ENCODE results near the gene IGF2BP3. TPM values are rescaled to one million over a fixed set of nuclear protein-coding genes. Genes with fewer than 3 reads are reported as not detected.

IGF2BP3 gene
- total and polyA plus RNA-seq, 5 experiments from 2014 or later = 0.09 to 0.64 TPM; not detected in 3

- Mint-ChIP-seq H3K27ac (no peak overlapping the region), H3K4me1 (peaks cover 4 to 15% (median 8%) of the 10 kb centered on the region in 4 donors), H3K27me3 (peaks cover 21 to 71% (median 51%) of the 10 kb centered on the region in 5 donors), H3K4me3 (no peak overlapping the region), H3K36me3 (peaks cover 2 to 14% (median 3%) of the 10 kb centered on the region in 3 donors), H3K9me3 (peaks cover 0 to 15% (median 3%) of the 10 kb centered on the region in 9 donors)
- POLR2A ChIA-PET = no interaction called here
- no peak for DNase-seq
- no peak for ATAC-seq
Measured at GRCh38 chr7:23477157-23477499, 6.8 kb upstream of the IGF2BP3 start.

GRCh38 chr7:23476286-23477156 lies 6.2 kb upstream of the IGF2BP3 start:
- Mint-ChIP-seq H3K9me3 (peaks cover 0 to 16% (median 3%) of the 10 kb centered on the region in 9 donors), H3K36me3 (peaks cover 2 to 16% (median 3%) of the 10 kb centered on the region in 3 donors), H3K27me3 (peaks cover 23 to 71% (median 52%) of the 10 kb centered on the region in 5 donors), H3K27ac (peak overlapping the region in 1 of 10 donors; percentile 13), H3K4me1 (peaks cover 5 to 16% (median 10%) of the 10 kb centered on the region in 4 donors), H3K4me3 (no peak overlapping the region)
- POLR2A ChIA-PET = no interaction called here
- no peak for ATAC-seq
- no peak for DNase-seq

- peaks cover 0 to 18% (median 3%) of the 10 kb centered on the region in 9 donors for H3K9me3 Mint-ChIP-seq
Measured at GRCh38 chr7:23475576-23475839, 5.2 kb upstream of the IGF2BP3 start.

DNA sequence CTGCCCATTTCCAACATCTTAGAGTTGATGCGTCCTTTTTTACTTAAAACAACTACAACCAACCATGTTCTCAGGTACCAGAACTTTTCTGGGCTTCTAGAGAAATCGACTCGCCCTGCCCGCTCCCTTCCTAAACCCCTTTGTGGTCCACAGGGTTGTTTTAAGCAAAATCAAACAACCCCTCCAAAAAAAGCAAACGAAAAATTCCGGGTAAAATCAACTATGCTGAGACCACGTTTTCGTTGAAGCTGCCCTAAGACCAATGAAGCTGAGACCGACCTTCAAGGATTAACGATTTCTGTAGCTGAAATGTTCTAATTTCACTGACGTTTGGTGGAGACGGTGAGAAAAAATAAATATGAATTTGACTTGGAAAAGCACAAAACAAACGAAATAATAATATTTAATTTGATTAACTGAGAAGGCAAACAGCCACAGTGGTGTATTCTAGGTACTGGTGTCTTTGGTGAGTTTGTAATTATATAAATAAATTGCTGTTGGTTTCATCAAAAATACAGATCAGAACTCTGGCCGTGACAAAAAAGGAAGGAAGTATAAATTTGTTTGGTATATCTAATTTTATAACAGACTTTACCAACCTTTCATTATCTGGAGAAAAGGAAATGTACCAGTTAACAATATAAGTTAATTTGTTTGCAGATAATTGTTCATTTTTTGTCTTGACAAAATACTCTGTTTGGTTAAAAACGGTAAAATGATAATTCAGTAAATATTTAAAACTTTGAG lies 4.7 kb upstream of the IGF2BP3 start:
- H3K27ac Mint-ChIP-seq = peak overlapping the region in 3 of 10 donors; percentile 37 to 59 (median 40)
- H3K4me1 Mint-ChIP-seq = peaks cover 15 to 30% (median 24%) of the 10 kb centered on the region in 4 donors
- peak overlapping the region; percentile 16 to 58 (median 48) for H3K4me3 Mint-ChIP-seq
- DNase-seq (peak in 2 of 10 donors; percentile 14 to 41), ATAC-seq (no peak)
- POLR2A ChIA-PET = no interaction called here
- H3K36me3 Mint-ChIP-seq = peaks cover 0 to 19% (median 9%) of the 10 kb centered on the region in 3 donors
- peaks cover 0 to 19% (median 3%) of the 10 kb centered on the region in 9 donors for H3K9me3 Mint-ChIP-seq
- peaks cover 31 to 72% (median 55%) of the 10 kb centered on the region in 5 donors for H3K27me3 Mint-ChIP-seq

More at GRCh38 chr7:23475576-23475839, 5.2 kb upstream of the IGF2BP3 start:
- H3K4me3 Mint-ChIP-seq = no peak overlapping the region
- peaks cover 29 to 71% (median 53%) of the 10 kb centered on the region in 5 donors for H3K27me3 Mint-ChIP-seq
- H3K27ac Mint-ChIP-seq = no peak overlapping the region
- POLR2A ChIA-PET = no interaction called here
- peaks cover 11 to 24% (median 19%) of the 10 kb centered on the region in 4 donors for H3K4me1 Mint-ChIP-seq
- ATAC-seq = no peak
- H3K36me3 Mint-ChIP-seq = peaks cover 2 to 19% (median 4%) of the 10 kb centered on the region in 3 donors
- no peak for DNase-seq

DNA sequence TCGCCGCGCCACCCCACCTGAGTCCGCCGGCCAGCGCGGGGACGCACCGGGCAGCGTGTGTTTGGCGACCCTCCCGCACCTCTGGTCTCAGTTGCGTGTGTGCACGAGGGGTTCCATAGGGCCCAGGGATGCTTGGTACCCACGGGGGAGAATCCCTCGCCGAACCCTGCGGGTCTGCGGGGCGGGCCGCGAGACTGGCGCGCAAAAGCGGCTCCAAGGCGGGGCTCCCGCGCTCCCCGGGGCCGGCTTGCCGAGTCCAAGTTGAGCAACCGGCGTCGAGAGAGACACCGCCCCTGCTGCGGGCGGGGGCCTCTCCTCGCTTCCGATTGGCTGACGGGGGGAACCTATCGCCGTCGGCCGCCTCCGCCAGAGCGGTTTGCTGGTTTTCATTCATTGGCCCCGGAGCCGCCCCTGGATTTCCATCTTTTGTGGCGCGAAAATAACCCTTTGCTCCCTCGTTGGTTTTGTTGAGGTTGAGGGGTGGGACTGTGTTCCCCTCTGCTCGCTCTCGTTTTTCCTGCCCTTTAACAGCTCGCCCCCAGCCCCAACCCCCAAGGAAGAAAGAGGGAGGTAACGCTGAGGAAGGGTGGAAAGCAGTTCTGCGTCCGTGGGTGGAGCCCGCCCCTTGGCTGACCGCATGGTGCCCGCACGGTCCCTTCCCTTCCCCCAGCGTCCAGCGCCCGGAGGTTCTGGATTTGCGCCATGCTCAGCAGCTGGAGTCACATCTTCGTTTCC lies 4.0 kb upstream of the IGF2BP3 start:
- peak overlapping the region in 2 of 10 donors; percentile 40 to 59 for H3K27ac Mint-ChIP-seq

DNA sequence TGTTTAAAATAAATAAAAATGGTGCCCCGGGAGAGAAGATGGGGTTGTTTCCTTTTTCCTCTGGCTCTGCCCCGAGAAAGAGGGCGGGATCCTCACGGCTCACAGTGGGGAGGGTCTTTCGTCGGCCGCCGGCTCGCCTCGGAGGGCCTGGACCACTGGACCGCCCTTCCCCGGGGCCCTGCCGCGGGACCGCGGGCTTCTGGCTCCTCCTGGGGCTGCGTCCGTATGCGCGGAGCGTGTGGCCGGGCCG lies 3.5 kb upstream of the IGF2BP3 start:
- H3K9me3 Mint-ChIP-seq = peaks cover 0 to 20% (median 4%) of the 10 kb centered on the region in 9 donors
- POLR2A ChIA-PET = interaction anchor here (1.7 kb wide), 1 partner anchor 1651 kb away, joined by 3 read pairs; the partner anchor contains the start of gene CYCS
- ATAC-seq (no peak), DNase-seq (no peak)
- peaks cover 0 to 19% (median 10%) of the 10 kb centered on the region in 3 donors for H3K36me3 Mint-ChIP-seq
- H3K27ac Mint-ChIP-seq = no peak overlapping the region
- H3K4me3 Mint-ChIP-seq = peak overlapping the region in 2 of 10 donors; percentile 46 to 51
- H3K27me3 Mint-ChIP-seq = peaks cover 34 to 72% (median 57%) of the 10 kb centered on the region in 5 donors
- peaks cover 16 to 36% (median 30%) of the 10 kb centered on the region in 4 donors for H3K4me1 Mint-ChIP-seq

More for the DNA sequence above, 4.0 kb upstream of the IGF2BP3 start:
- H3K4me3 Mint-ChIP-seq = peak overlapping the region in 9 of 10 donors; percentile 20 to 58 (median 50)
- H3K27me3 Mint-ChIP-seq = peaks cover 34 to 76% (median 59%) of the 10 kb centered on the region in 5 donors
- H3K9me3 Mint-ChIP-seq = peaks cover 0 to 20% (median 3%) of the 10 kb centered on the region in 9 donors
- H3K4me1 Mint-ChIP-seq = peaks cover 16 to 33% (median 27%) of the 10 kb centered on the region in 4 donors
- POLR2A ChIA-PET = no interaction called here
- ATAC-seq (peak; percentile 19 to 22), DNase-seq (peak in 4 of 10 donors; percentile 14 to 63 (median 20))
- H3K36me3 Mint-ChIP-seq = peaks cover 0 to 19% (median 10%) of the 10 kb centered on the region in 3 donors

- DNase-seq = no peak
Measured at GRCh38 chr7:23472956-23473843, 2.9 kb upstream of the IGF2BP3 start.

DNA sequence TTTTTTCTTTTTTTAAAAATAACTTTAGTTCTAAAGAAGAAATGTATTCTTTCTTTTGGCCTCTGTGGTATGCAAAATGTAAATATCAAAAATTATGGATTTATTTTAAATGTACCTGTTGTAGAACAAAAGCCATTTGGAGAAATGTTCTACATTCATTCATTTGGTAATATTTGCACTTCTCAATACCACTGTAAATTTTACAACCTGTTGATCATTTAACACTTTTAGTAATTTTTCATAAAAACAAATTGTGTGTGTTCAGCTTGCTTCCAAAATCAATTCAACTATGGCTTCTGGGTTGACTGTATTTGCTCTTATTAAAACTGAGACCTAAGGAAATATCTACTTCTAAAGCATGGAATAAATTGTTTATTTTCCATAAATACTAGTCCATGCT lies 2.3 kb upstream of the IGF2BP3 start:
- Mint-ChIP-seq H3K9me3 (peaks cover 0 to 20% (median 7%) of the 10 kb centered on the region in 9 donors), H3K27ac (peak overlapping the region in 1 of 10 donors; percentile 16), H3K4me1 (peaks cover 22 to 45% (median 41%) of the 10 kb centered on the region in 4 donors), H3K4me3 (peak overlapping the region in 2 of 10 donors; percentile 3 to 15), H3K27me3 (peaks cover 42 to 77% (median 61%) of the 10 kb centered on the region in 5 donors), H3K36me3 (peaks cover 0 to 19% (median 10%) of the 10 kb centered on the region in 3 donors)
- POLR2A ChIA-PET = interaction anchor here (0.6 to 1.7 kb wide), 2 partner anchors 231 to 1652 kb away, joined by 3 to 4 read pairs; partner anchors contain the start of gene CYCS
- ATAC-seq (no peak), DNase-seq (no peak)

More at GRCh38 chr7:23472956-23473843, 2.9 kb upstream of the IGF2BP3 start:
- Mint-ChIP-seq H3K4me3 (peak overlapping the region in 8 of 10 donors; percentile 3 to 56 (median 41)), H3K27ac (peak overlapping the region in 3 of 10 donors; percentile 37 to 72 (median 56)), H3K4me1 (peaks cover 17 to 39% (median 35%) of the 10 kb centered on the region in 4 donors), H3K27me3 (peaks cover 35 to 72% (median 55%) of the 10 kb centered on the region in 5 donors), H3K36me3 (peaks cover 0 to 19% (median 10%) of the 10 kb centered on the region in 3 donors), H3K9me3 (peaks cover 0 to 20% (median 6%) of the 10 kb centered on the region in 9 donors)
- ATAC-seq = no peak
- POLR2A ChIA-PET = interaction anchor here (0.6 to 1.7 kb wide), 2 partner anchors 231 to 1652 kb away, joined by 3 to 4 read pairs; partner anchors contain the start of gene CYCS

DNA sequence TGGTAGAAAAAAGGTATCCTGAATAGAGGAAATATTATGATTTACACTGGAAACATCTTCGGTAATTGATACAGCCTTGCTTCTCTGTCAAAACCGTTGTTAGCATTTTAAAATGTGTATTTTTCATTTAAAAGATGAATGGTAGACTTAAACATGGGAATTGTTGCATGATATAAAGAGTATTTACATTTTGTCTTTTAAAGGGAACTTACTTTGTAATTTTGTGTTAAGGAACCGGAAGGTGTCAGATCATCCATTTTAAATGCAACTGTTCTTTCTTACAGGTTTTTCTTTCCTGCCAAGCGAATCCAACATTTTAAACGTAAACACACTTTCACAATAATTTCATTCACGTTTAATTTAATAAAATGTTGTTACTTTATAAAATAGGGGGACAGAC lies 1.8 kb upstream of the IGF2BP3 start:
- POLR2A ChIA-PET = interaction anchor here (1.7 kb wide), 1 partner anchor 1653 kb away, joined by 3 read pairs; the partner anchor contains the start of gene CYCS
- H3K4me1 Mint-ChIP-seq = peaks cover 24 to 50% (median 45%) of the 10 kb centered on the region in 4 donors
- H3K27ac Mint-ChIP-seq = no peak overlapping the region
- peaks cover 0 to 20% (median 7%) of the 10 kb centered on the region in 9 donors for H3K9me3 Mint-ChIP-seq
- H3K4me3 Mint-ChIP-seq = peak overlapping the region in 1 of 10 donors; percentile 24
- peaks cover 0 to 18% (median 10%) of the 10 kb centered on the region in 3 donors for H3K36me3 Mint-ChIP-seq
- peaks cover 47 to 77% (median 62%) of the 10 kb centered on the region in 5 donors for H3K27me3 Mint-ChIP-seq
- ATAC-seq (no peak), DNase-seq (peak in 1 of 10 donors; percentile 9)

GRCh38 chr7:23471106-23471859 lies 992 bp upstream of the IGF2BP3 start:
- POLR2A ChIA-PET = no interaction called here
- Mint-ChIP-seq H3K27ac (peak overlapping the region in 2 of 10 donors; percentile 57 to 71), H3K4me1 (peaks cover 24 to 51% (median 45%) of the 10 kb centered on the region in 4 donors), H3K9me3 (peaks cover 0 to 18% (median 7%) of the 10 kb centered on the region in 9 donors), H3K27me3 (peaks cover 42 to 74% (median 59%) of the 10 kb centered on the region in 5 donors), H3K36me3 (peaks cover 0 to 12% (median 10%) of the 10 kb centered on the region in 3 donors), H3K4me3 (peak overlapping the region; percentile 41 to 87 (median 84))
- ATAC-seq (peak in 1 of 2 donors; percentile 13), DNase-seq (peak in 3 of 10 donors; percentile 20 to 40 (median 21))

Data from naive thymus-derived CD8-positive, alpha-beta T cell (primary cell).